ENCODE data around the gene ID3. TPM values are rescaled to one million over a fixed set of nuclear protein-coding genes. Genes with fewer than 3 reads are reported as not detected.

The ID3 gene
- total and polyA plus RNA-seq, 2 of the 8 experiments (the other 6 are each of a cell fraction or from before 2014, with no cell fraction given), result 240 to 304 TPM

DNA sequence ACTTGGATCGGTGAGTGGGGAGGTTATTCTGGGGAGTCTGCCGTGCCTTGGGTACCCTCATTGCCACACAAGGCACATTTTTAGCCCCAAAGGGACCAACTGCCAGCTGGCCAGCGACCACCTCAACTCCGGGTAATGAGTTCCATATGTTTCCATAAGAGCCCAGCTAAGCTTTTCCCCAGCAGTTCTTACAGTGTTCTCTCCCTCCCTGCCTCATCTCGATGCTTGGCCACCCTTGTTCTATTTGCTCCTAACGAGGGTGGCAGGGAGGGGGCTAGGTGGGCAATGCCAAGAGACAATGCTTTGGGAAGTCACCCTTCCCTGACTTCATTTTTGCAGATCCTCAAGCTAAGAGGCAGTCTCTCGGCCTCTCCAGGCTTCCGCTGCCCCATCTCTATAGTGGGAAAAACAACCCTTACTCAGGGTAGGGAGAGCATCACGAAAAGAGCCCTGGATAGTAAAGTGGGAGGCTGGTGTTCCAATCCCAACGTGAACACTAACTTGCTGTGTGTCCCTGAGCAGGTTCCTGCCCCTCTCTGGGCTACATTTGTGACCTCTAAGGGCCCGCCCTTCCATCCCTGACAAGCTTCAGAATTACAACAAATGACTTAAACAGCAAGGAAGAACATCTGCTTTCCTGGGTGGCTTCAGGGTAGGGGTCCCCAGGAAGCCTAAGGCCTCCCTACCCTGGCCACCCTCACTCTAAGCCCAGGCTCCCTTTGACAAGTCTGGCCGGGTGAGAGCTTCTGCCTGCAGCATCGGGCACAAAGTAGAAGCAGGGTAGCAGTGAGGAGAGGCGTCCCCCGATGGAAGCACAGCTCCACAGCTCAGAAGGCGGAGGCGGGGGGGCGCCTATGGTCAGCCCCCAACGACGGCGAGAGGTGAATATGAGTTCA, 5.8 kb downstream of the ID3 start:
- Histone ChIP-seq H3K9ac (replicated peaks in 1 of 4; ENCODE audit: extremely low read depth in 1 of 4, low read depth in 3 of 4, low read length in 3 of 4) (peak overlapping the region in 2 of 4 experiments; percentile 73 to 78; a peak in 3 of 7 replicates), H3K27ac (ENCODE audit: low read depth, low read length) (0 out of 2 replicates have a peak overlapping the region, but pooled peaks have one; percentile 80), H4K5ac (ENCODE audit: insufficient read length, low read depth, low read length) (no peak overlapping the region), H2AK5ac (ENCODE audit: low read depth, low read length) (peak overlapping the region; percentile 71; the same call in 1 of the 2 replicates), H3K79me2 (ENCODE audit: control insufficient read depth in 1 of 2, insufficient read depth in 2 of 2, low read length in 2 of 2) (peaks cover 0 to 12% of the 10 kb centered on the region in 2 experiments; a peak in 3 of 4 replicates), H2BK120ac (replicated peaks; ENCODE audit: low read depth, low read length) (peak overlapping the region; percentile 76), H2BK5ac (ENCODE audit: low read depth, low read length) (peak overlapping the region; percentile 84; the same call in 1 of the 2 replicates), H3K4me1 (replicated peaks in 1 of 4; ENCODE audit: control insufficient read depth in 3 of 4, insufficient read depth in 4 of 4, low read length in 3 of 4) (peaks cover 21 to 36% (median 24%) of the 10 kb centered on the region in 4 experiments), H3K4me3 (ENCODE audit: extremely low read depth in 1 of 4, insufficient read depth in 2 of 4, low read depth in 3 of 4, low read length in 4 of 4) (peak overlapping the region in 3 of 4 experiments; percentile 34 to 63 (median 49); a peak in 6 of 8 replicates), H3K4ac (replicated peaks; ENCODE audit: insufficient read length, low read depth, low read length) (no peak overlapping the region), H3K27me3 (replicated peaks in 1 of 4; ENCODE audit: control insufficient read depth in 3 of 4, extremely low read depth in 1 of 4, insufficient read depth in 3 of 4, low read length in 3 of 4) (peaks cover 0 to 6% (median 1%) of the 10 kb centered on the region in 4 experiments; a peak in 3 of 7 replicates), H2BK20ac (ENCODE audit: low read length) (peak overlapping the region; percentile 82), H2BK15ac (ENCODE audit: low read length) (peak overlapping the region; percentile 19; the same call in 1 of the 2 replicates), H3K79me1 (ENCODE audit: low read depth, low read length) (no peaks in the 10 kb centered on the region; the same call in 1 of the 2 replicates), H3K23ac (ENCODE audit: insufficient read length) (no peak overlapping the region), H3K56ac (replicated peaks; ENCODE audit: insufficient read length, low read depth, low read length) (no peak overlapping the region), H4K8ac (ENCODE audit: extremely low read depth, insufficient read depth, low read length) (peak overlapping the region; percentile 93), H3K18ac (ENCODE audit: extremely low read depth, low read length) (peak overlapping the region; percentile 78), H3K23me2 (ENCODE audit: low read depth, low read length) (peaks cover 22% of the 10 kb centered on the region), H3K4me2 (ENCODE audit: insufficient read depth in 1 of 2, low read depth in 2 of 2, low read length in 2 of 2) (peak overlapping the region; percentile 95 to 98), H3K36me3 (ENCODE audit: control insufficient read depth in 2 of 4, insufficient read depth in 4 of 4, low read length in 3 of 4) (peaks cover 0 to 18% (median 0%) of the 10 kb centered on the region in 4 experiments; a peak in 5 of 8 replicates), H2AFZ (ENCODE audit: low read length) (no peak overlapping the region), H3K9me3 (ENCODE audit: insufficient read depth in 2 of 2, low read depth in 1 of 2, low read length in 1 of 2) (no peaks in the 10 kb centered on the region), H3K14ac (ENCODE audit: insufficient read length) (no peak overlapping the region), H4K20me1 (replicated peaks in 1 of 2; ENCODE audit: control insufficient read depth in 1 of 2, insufficient read depth in 2 of 2, low read length in 2 of 2) (peaks cover 1 to 6% of the 10 kb centered on the region in 2 experiments), H4K91ac (replicated peaks; ENCODE audit: insufficient read length, low read length) (peak overlapping the region; percentile 95), H2BK12ac (ENCODE audit: low read depth, low read length) (peak overlapping the region; percentile 96; the same call in 1 of the 2 replicates)
- TF ChIP-seq, protein P1, sequence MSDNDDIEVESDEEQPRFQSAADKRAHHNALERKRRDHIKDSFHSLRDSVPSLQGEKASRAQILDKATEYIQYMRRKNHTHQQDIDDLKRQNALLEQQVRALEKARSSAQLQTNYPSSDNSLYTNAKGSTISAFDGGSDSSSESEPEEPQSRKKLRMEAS (IDR thresholded peaks at IDR 0.05), result no peak
- peak; percentile 90 for TF ChIP-seq KDM1A (IDR thresholded peaks at IDR 0.05; ENCODE audit: borderline replicate concordance, low read length)
- POLR2A ChIA-PET (ENCODE audit: partially characterized antibody), result interaction anchor here (1.1 to 20.4 kb wide), 7 partner anchors 8 to 145 kb away, joined by 4 to 547 read pairs (median 47); partner anchors contain the start of gene RPL11
- WGBS, 2 experiments (ENCODE audit: extremely low coverage in 1 of 2, insufficient coverage in 1 of 2, insufficient read length in 1 of 2, insufficient replicate concordance in 2 of 2, low coverage in 1 of 2, low lambda C conversion rate in 2 of 2, missing lambda C conversion rate in 1 of 2), result 61% methylated on average over 21 of the region's 21 CpGs; no CpG with 5 or more reads in 1 of the 2 experiments
- no peak for FAIRE-seq
- no peak for DNase-seq (ENCODE audit: low read depth in 1 of 2, low spot score in 2 of 2)
- CTCF ChIA-PET (ENCODE audit: partially characterized antibody), result interaction anchor here (0.6 to 21.9 kb wide), 15 partner anchors 9 to 138 kb away, joined by 3 to 706 read pairs (median 4); partner anchors contain the start of gene RPL11

Data from H1 (cell line).